GM18520 (cell line): ENCODE data around the gene PPP6R3.

ENCODE experiments used
- ATAC-seq: cut with Tn5 transposase; IDR thresholded peaks from one replicate; pipeline ENCODE4 v1.9.1; 2021; ENCODE audit not compliant: unreplicated experiment

PPP6R3 gene

DNA sequence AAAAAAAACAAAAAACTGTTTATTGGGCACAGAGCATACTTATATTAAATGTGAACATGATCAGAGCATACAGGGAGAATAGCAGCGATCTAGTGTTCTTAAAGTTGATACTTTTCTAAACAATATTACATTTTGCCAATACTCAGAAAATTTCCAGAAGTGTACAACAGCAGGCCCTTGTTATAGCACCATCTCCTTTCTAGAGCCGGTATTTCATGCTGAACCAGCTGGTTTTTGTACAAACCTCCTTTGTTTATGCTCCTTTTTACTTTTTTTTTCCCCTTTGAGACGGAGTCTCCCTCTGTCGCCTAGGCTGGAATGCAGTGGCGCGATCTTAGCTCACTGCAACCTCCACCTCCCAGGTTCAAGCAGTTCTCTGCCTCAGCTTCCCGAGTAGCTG, 90.7 kb downstream of the PPP6R3 start:
- no peak for ATAC-seq

DNA sequence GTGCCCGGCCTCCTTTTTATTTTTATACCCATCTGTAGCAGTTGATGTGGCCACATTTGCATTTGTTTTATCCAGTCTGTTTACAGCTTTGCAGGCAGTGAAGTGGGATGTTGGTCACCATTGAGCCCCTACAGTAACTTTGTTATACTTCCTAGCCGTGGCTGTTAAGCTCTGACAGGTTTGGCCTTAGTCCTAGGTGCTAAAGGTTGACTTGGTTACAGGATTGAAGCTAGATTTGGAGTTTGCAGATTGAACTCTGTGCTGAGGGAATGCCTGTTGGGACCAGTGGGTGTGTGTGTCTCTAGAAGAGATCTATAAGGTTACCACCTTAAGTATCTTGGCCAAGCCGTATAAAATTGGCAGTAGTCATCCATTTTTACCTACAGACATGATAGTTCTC, 91.2 kb downstream of the PPP6R3 start:
- ATAC-seq, result no peak

DNA sequence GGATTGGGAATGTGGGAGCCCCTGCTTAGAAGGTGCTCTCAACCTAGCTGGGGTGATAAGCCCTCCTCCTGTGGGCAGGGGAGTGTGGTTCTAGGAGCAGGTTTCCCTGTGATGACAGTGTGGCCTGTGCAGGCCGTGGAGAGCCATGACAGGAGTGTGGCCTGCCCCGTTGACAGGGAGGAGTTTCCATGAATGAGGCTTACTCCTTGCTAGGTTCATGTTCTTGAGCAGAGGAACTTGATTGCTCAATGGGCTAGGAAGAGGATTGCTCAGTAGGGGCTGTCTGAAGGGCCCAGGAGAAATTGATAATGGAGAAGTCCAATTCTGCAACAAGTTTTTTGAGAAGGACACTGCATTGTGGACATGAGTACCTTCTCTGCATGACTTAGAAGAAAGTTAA, 92.0 kb downstream of the PPP6R3 start:
- no peak for ATAC-seq

DNA sequence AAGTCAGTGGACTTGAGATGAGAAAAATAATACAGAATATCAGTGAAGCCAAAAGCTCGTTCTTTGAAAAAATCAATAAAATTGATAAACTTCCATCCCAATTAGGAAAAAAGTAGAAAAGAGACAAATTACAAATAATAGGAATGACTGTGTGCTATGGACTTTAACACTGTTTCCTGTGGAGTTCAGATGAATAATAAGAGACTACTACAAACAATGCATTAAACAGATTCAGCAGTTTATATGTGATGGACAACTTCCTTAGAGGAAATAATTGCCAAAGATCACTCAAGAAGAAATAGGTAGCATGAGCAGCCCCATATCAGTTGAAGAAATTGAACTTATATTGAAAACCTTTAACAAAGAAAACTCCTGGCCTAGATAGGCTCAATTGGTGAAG, 99.7 kb downstream of the PPP6R3 start:
- ATAC-seq, result no peak

DNA sequence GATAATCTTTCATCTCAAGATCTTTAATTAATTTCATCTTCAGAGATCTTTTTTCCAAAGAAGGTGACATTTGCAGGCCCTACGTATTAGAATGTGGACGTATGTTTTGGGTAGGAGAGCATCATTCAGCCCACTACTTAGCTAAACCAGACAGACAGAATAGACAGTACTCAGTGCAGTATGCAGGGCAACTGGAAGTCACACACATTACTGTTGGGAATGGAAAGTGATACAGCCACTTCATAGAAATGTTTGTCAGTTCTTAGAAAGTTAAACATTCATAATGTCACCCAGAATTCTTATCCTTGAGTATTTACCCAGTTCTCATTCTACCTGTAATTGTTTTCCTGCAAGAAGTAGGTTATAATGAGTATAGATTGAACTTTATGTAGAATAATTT, 102.9 kb downstream of the PPP6R3 start:
- ATAC-seq, result no peak

DNA sequence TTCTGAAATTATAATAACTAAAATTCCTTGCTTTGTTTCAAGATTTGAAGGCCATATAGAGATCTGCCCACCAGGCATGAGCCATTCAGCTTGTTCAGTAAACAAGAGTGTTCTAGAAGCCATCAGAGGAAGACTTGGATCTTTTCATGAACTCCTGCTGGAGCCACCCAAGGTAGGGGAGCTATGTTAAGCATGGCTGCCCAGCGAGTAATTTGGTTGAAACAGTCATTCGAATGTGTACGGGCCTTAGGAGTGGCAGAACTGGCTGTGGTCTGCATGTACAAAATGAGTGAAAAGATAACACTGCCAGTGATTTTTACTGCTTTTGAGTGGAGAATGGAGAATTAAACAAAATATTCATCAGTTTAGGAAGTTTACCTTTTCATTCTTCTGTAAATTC, 103.7 kb downstream of the PPP6R3 start:
- no peak for ATAC-seq

DNA sequence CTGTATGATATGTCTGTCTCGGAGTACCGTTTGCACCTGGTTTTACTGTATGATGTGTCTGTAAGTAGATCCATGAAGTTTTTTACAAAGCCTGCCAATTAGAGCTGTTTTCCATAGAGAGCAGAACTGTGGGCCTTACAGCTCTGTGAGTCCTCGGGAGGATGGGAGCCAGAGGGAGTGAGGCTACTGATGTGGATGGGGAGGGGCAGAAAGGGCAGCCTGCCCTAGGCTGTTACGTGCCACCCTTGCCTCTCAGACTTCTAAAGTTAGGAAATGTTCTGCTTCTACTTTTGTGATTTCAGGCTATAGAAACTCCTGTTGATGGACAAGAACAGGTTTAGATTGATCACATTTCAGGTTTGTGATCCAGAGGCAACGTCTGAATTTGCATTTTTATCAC, 105.2 kb downstream of the PPP6R3 start:
- ATAC-seq, result no peak

DNA sequence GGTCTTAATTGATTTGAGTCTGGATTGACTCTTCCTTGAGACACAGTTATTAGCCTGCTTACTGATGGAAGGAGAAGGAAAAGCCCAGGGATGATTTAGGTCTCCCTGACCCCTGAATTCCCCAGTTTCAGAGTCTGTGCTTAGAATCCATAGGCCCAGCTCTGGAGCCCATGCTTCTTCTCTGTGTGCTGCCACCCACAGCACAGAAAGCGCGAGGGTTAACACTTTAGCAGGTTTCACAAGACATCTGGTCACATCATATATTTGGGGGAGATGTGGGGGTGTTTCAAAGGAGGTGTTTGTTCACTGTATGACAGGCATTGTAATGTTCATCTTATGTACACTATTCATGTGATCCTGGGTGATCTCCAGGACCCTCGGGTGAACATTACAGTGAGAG, 107.0 kb downstream of the PPP6R3 start:
- ATAC-seq, result no peak

DNA sequence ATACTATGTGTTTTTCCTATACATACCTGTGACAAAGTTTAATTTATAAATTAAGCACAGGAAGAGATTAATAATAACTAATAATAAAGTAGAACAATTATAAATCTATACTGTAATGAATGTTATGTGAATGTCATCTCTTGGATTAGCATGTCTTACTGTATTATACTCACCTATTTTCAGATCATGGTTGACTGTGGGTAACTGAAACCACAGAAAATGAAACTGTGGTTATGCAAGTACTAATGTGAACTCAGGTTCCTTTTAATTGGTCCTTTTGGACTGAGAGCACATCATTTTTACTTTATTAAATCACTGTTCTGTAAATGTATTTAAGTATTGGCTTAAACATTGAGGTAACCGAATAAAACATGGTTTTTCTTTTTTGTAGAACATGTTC, 108.8 kb downstream of the PPP6R3 start:
- ATAC-seq, result peak; percentile 43

DNA sequence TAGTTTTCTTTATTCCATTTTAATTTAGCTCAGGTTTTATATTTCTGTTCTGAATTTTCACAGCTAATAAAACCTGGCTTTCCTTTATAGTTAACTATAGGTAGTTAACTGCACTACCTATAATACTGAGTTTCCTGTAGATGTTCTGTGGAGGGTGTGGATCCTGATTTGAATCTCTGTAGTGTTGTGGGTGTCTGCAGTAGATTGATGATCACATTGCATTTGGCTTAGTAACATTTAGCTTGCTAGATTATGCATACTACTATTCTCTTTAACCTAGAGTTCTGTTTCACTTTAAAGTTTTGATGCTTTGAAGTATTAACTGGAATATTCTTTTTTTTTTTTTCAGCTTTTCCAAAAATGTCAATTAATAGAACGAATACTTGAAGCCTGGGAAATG, 110.1 kb downstream of the PPP6R3 start:
- ATAC-seq, result no peak

DNA sequence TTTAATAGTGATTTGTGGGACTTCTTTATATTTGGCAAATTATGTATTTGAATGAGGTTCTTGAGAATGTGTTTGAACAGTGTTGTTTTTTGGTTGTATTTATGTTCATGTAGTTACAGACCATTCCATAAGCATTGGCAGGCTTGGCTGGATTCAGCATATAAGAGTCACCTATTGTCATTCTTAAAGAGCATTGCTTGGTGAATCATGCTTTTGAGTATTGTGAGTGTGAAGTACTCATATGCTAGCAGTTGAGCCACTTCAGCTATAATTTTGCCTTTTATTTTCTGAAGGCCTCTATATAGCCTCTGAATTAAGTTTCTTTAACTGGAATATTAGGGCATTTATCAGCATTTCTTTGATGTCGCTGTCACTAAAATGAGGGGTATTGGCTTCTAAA, 113.8 kb downstream of the PPP6R3 start:
- ATAC-seq, result no peak

DNA sequence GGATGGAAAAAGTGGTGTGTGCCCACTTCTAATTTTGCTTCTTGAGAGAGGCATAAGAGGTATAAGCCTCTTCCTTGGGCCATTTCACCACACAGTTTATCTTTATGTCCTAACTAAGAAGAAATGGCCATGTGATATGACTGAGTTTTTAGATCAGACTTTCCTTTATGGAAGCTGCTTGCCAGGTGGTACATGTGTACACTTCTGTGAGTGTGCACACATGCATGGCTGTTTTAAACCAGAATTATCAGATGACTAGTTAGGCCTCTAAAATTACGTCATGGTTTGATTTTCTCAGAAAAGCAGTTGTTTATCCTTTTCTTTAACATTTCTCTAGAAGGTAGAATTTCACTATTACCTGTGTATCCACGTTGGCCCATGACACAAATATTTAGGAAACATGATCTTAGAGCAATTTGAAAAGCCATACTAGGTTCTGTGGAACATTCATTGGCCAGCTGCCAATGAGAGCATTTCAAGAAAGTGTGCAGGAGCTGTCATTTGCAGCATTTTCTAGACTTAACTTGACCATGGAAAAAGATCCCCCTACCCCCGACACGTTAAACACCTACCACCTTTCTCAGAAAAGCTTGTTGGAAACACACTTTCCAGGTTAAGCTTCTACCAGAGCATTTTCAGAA, 114.6 kb downstream of the PPP6R3 start:
- no peak for ATAC-seq

DNA sequence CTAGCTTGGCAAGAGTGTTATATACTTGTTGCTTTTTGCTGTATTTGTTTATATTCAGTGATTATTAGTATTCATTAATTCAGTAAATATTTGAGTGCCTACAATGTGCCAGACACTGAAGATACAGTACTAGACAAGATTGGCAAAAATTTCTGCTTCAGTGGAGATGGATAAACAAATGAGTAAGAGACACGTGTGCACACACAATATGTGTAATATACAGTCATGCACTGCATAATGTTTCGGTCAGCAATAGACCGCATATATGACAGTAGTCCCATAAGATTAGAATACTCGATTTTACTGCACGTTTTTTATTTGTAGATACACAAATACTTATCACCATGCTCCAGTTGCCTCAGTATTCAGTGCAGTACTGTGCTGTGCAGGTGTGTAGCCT, 118.9 kb downstream of the PPP6R3 start:
- ATAC-seq, result no peak

DNA sequence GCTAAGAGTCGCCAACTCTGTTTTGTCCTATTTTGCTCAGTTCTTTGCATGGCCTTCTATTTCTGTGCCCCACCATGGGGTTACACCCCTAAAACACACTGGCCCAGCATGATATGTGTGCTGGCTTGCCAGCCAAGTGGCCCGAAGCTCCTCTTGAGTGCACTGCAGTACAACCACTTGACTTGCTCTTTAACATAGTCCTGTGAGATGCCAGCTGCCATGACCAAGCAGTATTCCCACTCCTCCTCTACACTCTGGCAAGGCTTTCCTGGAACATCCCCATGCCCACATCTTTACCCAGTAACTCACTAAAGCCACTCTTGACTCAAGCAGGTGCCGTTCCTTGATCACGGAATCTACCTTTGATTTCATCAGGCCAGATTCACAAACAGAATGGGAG, 120.9 kb downstream of the PPP6R3 start:
- no peak for ATAC-seq

DNA sequence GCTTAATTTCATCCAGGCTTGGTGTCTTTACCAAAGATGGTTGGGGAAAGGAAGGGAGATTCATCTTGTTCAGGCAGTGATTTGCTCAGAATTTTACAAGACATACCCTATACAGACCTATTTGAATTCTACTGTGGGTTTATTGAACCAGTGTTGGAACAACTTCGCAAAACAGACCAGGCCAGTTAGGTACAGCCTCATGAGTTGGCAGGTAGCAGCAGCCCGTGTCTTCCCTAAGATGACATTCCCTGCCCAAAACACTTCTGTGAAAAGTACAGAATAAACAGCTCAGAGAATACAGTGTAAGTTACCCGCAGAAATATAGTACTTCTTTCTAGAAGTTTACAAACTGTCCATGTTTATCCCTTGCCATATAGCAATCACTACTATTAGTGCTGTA, 121.3 kb downstream of the PPP6R3 start:
- ATAC-seq, result no peak

DNA sequence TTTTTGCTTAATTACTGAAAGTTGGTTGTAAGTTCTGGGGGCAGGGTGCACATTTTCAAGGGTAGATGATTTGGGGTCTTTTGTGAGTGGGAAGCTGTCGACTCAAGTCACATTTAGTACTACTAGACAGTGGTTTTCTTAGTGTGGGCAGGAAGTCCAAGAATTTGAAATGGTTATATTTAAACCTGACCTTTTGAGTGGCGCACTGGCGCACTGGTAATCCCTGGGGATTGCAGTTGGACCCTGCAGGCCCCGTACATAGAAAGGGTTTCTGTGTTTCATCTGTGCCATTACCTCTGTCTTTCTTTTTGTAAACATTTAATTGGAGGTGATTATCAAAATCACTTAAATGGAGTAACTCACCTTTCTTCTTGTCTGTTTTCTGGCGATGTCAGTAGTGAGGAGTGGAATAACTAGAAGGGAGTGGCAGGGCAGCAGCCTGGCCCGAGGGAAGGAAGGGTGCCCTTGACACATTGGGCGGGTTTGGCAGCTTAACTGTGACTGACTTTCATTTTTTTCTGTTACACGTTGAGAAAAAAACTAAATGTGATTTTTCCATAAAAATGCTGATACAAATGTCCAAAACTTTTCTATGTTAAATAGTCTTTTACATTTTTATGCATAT, 122.0 kb downstream of the PPP6R3 start:
- no peak for ATAC-seq

DNA sequence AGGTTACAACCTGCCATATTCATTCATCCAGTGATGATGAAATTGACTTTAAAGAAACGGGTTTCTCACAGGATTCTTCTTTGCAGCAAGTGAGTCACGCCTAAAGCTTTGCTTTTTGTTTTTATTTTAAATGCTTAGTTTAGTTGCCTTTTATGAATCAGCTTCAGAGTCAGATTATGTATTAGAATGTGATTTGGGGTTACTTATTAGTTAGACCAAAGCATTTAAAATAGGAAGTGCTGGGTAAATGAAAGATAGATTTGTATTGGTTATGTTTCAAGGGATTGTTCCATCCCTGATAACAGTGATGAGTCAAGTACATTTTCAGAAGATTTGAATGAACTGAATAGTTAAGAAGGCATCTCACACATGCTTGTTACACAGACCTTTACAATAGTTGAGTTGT, 122.5 kb downstream of the PPP6R3 start:
- no peak for ATAC-seq

DNA sequence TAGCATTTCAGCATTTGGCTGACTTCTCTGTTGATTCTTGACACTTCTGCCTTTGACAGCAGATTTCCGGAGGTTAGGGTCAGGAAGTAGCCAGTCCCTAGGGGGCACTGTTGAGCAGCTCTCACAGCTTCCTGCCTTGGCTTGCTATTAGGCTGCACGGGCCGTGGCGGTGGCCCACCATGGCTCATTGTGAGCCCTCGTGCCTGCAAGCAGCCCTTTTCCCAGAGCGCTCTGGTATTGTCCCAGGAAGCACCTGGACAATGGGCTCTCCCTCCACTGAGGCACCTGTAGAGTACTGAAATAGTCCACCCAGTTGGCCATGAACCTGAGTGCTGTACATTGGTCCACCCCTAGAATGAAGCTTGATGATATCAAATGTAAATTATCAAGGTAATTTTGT, 123.5 kb downstream of the PPP6R3 start:
- no peak for ATAC-seq

DNA sequence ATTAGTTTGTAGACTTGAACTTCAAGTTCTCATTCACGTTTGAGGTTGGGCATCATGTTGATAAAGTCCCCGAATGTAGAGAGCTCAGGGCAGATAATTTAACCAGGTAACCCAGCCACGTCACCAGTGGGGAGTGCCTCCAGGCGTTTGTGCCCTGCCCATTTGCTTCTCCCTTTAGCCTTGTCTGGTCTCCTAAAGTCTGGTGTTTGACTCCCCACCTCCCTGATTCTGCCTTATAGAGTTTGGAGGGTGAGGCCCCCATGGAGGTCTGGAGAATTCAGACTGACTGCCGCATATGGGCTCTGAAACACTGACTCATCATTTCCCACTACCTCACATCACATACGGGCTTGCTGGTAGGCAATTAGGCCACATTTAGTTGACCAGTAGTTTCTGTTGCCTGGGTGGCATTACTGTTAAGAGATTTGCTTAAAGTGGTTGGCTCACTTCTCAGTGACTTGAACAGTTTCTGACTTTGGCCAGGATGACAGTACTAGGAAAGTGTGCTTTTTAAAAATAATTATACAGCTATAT, 124.5 kb downstream of the PPP6R3 start:
- no peak for ATAC-seq

DNA sequence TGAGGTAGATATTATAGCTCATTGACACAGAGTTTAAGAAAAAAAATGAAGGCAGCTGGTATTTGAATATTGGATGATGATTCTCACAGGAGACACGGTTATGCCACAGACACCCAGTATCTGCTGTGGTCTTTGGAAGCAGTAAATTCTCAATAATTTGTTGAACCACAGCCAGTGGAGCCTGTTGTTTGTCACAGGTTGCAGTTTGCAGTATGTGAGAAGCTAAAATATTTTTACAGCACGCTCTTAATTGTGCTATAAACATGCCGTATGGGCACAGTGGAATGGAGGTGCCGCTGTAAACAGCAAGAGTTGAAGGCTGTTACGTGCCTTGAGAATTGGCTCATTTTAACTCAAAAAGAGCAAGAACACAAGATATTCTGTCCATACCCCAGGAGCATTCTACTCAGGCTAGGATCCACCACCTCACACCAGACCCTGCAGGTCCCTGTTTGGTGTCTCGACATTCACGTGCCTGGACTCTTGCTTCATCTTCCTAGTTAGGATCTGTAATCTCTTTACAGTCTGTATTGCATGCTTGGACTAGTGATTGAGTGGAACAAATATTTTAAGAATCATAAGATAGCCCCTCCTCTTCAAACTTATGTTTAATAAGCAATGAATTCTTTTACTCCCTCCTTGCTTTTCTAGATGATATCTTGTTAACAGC, 129.1 kb downstream of the PPP6R3 start:
- ATAC-seq, result no peak

DNA sequence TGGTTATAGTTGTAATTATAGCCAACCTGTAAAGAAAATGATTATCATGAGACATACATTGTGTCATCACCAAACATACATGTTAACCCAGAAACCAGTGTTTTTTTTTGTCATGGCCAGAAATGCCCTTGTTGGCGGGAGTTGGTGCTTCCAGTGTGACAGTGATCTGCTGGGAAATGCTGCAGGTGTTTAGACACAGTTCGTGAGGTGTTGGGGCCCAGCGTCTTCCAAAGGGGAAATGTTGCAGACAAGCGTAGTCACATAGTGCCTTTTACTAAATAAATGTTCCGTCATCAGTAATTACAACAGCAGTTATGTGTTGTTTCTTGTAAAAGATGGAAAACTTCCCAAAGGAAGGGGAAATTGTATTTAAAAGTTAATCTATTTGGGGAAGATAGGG, 131.2 kb downstream of the PPP6R3 start:
- ATAC-seq, result no peak

DNA sequence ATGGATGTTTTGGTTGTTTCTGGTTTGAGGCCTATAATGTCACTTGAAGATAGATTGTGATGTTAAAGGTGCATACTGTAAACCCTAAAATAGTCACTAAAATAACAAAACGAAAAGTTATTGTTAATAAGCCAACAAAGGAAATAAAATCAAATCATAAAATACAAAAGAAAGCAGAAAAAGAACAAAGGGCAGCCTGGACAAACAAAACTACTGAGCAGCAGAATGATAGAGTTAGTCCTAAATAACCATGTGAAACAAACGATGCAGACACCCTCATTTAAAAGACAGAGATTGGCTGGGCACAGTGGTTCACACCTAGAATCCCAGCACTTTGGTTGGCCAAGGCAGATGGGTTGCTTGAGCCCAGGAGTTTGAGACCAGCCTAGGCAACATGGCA, 132.9 kb downstream of the PPP6R3 start:
- no peak for ATAC-seq
